ENCODE data around the gene OAT. TPM values are rescaled to one million over a fixed set of nuclear protein-coding genes. Genes with fewer than 3 reads are reported as not detected.

OAT gene
- total RNA-seq, 1 donor = 74.1 TPM

GRCh38 chr10:124367936-124368335, 50.8 kb downstream of the OAT start:
- H3K4me3 ChIP-seq (ENCODE audit: low read length) = no peak overlapping the region
- H3K27me3 ChIP-seq (ENCODE audit: insufficient read depth, low read length) = no peaks in the 10 kb centered on the region
- no peaks in the 10 kb centered on the region for H3K4me1 ChIP-seq (ENCODE audit: insufficient read depth, low read length)
- H3K9me3 ChIP-seq (ENCODE audit: low read depth, low read length) = no peaks in the 10 kb centered on the region

DNA sequence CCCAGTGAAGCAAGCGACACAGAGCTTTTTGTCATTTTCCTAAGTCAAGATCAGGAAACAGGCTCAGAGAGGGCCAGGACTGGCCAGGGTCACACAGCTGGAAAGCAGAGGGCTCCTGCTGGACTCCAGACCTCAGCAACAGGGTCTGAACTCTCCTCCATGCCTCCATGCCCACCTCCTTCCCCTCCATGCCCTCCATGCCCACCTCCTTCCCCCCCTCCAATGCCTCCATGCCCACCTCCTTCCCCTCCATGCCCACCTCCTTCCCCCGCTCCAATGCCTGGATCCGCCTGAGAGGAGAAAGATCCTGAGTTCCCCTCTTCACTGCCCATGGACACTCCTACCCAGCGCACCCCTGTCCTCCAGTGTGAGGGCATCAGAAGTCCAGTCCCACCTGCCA, 51.3 kb downstream of the OAT start:
- no peaks in the 10 kb centered on the region for H3K9me3 ChIP-seq (ENCODE audit: low read depth, low read length)
- no peaks in the 10 kb centered on the region for H3K4me1 ChIP-seq (ENCODE audit: insufficient read depth, low read length)
- H3K4me3 ChIP-seq (ENCODE audit: low read length) = no peak overlapping the region
- H3K27me3 ChIP-seq (ENCODE audit: insufficient read depth, low read length) = no peaks in the 10 kb centered on the region

DNA sequence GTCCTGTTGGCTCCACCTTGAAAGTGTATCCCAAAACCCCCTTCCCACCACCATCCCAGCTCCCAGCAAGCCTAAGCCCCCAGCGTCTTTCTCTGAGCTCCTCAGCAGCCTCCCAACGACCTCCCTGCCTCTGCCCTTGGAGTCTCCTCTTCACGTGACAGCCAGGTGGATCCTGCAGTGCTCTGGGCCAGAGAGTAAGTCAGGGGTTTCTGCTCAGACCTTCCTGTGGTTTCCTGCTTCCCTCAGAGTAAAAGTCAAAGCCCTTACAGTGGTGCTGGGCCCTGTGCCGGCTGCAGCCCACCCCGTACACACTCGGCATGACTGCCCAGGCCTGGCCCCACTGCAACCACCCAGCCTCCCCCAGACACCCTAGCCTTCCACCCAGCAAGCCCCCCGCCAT, 51.9 kb downstream of the OAT start:
- Histone ChIP-seq H3K9me3 (ENCODE audit: low read depth, low read length) (no peaks in the 10 kb centered on the region), H3K27me3 (ENCODE audit: insufficient read depth, low read length) (no peaks in the 10 kb centered on the region), H3K4me1 (ENCODE audit: insufficient read depth, low read length) (no peaks in the 10 kb centered on the region), H3K4me3 (ENCODE audit: low read length) (no peak overlapping the region)

- H3K27me3 ChIP-seq (ENCODE audit: insufficient read depth, low read length) = no peaks in the 10 kb centered on the region
- H3K4me1 ChIP-seq (ENCODE audit: insufficient read depth, low read length) = no peaks in the 10 kb centered on the region
- H3K9me3 ChIP-seq (ENCODE audit: low read depth, low read length) = no peaks in the 10 kb centered on the region
- H3K4me3 ChIP-seq (ENCODE audit: low read length) = no peak overlapping the region
These were observed 52.4 kb downstream of the OAT start for GRCh38 chr10:124366343-124366742.

- Histone ChIP-seq H3K4me3 (ENCODE audit: low read length) (no peak overlapping the region), H3K4me1 (ENCODE audit: insufficient read depth, low read length) (no peaks in the 10 kb centered on the region)
These were observed 54.0 kb downstream of the OAT start for GRCh38 chr10:124364674-124365073.

GRCh38 chr10:124362568-124362967, 56.2 kb downstream of the OAT start:
- H3K4me3 ChIP-seq (ENCODE audit: low read length) = no peak overlapping the region
- H3K27me3 ChIP-seq (ENCODE audit: insufficient read depth, low read length) = no peaks in the 10 kb centered on the region
- no peaks in the 10 kb centered on the region for H3K4me1 ChIP-seq (ENCODE audit: insufficient read depth, low read length)
- H3K9me3 ChIP-seq (ENCODE audit: low read depth, low read length) = peaks cover 9% of the 10 kb centered on the region

More at GRCh38 chr10:124364674-124365073, 54.0 kb downstream of the OAT start:
- peaks cover 2% of the 10 kb centered on the region for H3K9me3 ChIP-seq (ENCODE audit: low read depth, low read length)
- no peaks in the 10 kb centered on the region for H3K27me3 ChIP-seq (ENCODE audit: insufficient read depth, low read length)

DNA sequence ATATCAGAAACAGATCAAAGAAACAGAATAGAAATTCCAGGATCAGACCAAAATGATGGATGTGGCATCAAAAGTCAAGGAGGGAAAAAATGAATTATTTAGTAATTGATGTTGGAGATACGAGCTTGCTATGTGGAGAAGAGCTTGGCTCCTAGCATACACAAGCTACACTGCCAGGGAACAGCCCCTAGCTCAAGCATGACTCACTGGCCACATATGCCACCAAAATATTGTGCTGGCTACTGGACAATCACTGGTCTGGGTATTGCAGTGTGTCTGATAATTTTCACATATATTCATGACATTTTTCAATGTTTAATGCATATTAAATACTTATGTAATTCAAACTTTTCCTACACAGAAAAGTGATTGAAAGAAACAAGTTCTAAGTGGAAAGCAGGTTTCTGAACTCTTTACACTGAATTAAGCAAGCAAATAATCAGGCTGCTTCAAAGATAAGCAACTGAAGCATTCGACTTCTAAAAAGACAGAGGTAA, 59.3 kb downstream of the OAT start:
- H3K4me1 ChIP-seq (ENCODE audit: insufficient read depth, low read length) = peaks cover 7% of the 10 kb centered on the region
- no peaks in the 10 kb centered on the region for H3K27me3 ChIP-seq (ENCODE audit: insufficient read depth, low read length)
- peaks cover 9% of the 10 kb centered on the region for H3K9me3 ChIP-seq (ENCODE audit: low read depth, low read length)
- H3K4me3 ChIP-seq (ENCODE audit: low read length) = no peak overlapping the region

GRCh38 chr10:124357561-124357885, 61.2 kb downstream of the OAT start:
- peaks cover 11% of the 10 kb centered on the region for H3K4me1 ChIP-seq (ENCODE audit: insufficient read depth, low read length)
- peaks cover 9% of the 10 kb centered on the region for H3K9me3 ChIP-seq (ENCODE audit: low read depth, low read length)
- no peaks in the 10 kb centered on the region for H3K27me3 ChIP-seq (ENCODE audit: insufficient read depth, low read length)
- no peak overlapping the region for H3K4me3 ChIP-seq (ENCODE audit: low read length)

GRCh38 chr10:124356701-124357560, 61.8 kb downstream of the OAT start:
- H3K27me3 ChIP-seq (ENCODE audit: insufficient read depth, low read length) = no peaks in the 10 kb centered on the region
- no peak overlapping the region for H3K4me3 ChIP-seq (ENCODE audit: low read length)
- peaks cover 9% of the 10 kb centered on the region for H3K9me3 ChIP-seq (ENCODE audit: low read depth, low read length)
- peaks cover 11% of the 10 kb centered on the region for H3K4me1 ChIP-seq (ENCODE audit: insufficient read depth, low read length)

DNA sequence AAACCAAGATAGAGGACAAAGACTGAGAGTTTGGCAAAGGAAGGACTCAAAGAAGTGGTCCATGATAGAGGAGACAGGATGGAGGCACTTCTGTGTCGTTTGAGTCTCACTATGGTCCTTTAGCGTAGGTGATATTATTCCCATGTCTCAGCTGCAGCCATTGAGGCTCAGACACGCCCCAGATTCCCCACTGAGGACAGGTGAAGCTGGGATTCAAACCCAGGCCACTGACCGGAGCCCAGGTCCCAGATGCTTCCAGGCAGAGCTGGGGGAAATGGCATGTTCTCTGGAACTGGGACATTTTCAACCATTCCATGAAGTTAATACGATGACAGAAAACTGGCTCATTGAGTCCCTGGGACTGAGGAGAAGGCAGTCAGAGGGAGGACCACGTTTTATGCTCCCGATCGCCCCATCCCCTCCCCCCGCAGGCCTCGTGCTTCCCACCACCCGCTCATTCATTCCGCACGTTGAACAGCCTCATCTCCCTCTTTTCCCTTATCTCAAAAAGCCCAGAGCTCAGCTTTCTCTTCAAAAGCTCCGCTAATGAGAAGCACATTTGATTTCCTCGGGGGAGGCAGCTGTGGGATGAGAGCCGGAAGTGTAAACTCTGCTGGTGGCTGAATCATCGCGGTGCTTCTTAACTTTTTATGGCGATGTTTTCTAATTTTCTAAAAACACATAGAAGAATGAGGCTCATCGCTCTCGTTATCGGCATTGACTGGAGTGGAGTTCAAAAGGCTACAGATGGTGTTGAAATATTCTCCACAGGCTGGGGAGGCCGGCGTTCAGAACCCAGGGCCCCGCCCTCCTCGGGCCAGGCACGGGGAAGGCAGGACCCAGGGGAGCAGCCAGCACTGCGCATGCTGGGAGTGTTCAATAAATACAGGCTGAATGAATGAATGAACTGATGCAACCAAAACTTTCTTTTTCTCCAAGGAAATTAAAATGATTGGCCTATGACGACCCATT, 64.0 kb downstream of the OAT start:
- Histone ChIP-seq H3K4me1 (ENCODE audit: insufficient read depth, low read length) (peaks cover 11% of the 10 kb centered on the region), H3K4me3 (ENCODE audit: low read length) (peak overlapping the region; percentile 29), H3K9me3 (ENCODE audit: low read depth, low read length) (peaks cover 7% of the 10 kb centered on the region), H3K27me3 (ENCODE audit: insufficient read depth, low read length) (no peaks in the 10 kb centered on the region)

- H3K4me1 ChIP-seq (ENCODE audit: insufficient read depth, low read length) = peaks cover 11% of the 10 kb centered on the region
- H3K4me3 ChIP-seq (ENCODE audit: low read length) = no peak overlapping the region
- no peaks in the 10 kb centered on the region for H3K9me3 ChIP-seq (ENCODE audit: low read depth, low read length)
- no peaks in the 10 kb centered on the region for H3K27me3 ChIP-seq (ENCODE audit: insufficient read depth, low read length)
These were observed 64.8 kb downstream of the OAT start for GRCh38 chr10:124353896-124354295.

DNA sequence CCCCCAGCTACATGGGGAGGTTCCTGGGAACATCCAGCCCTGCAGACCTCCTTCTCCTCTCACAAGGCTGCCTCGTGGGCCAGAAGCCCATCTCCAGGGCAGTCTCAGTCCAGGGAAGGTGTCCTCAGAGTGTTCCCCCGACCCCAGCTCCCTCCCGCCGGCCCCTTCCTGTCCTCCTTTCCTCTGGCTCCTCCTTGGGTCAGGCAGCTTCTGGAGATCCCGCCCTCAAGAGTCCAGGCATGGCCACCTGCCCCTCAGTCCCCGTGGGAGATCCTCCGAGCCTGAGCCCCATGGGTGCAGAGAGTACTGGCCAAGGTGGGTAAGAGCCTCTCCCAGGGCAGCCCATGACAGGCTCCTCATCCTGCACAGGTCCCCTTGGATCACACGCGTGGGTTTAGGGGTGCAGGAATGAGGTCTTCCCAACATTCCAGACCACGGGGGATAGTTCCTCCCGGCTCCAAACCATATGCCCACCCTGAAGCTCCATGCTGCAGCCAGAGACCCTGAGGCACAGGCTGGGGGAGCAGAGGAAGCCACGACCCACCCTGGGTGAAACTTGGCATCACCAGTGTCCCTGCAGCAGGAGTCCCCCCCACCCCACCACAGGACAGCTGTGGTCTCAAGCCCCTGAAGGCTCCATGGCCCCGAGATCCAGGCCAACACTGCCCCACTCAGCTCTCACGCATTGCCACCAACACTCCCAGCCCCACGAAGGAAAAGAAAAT, 65.5 kb downstream of the OAT start:
- H3K4me3 ChIP-seq (ENCODE audit: low read length) = no peak overlapping the region
- peaks cover 11% of the 10 kb centered on the region for H3K4me1 ChIP-seq (ENCODE audit: insufficient read depth, low read length)
- no peaks in the 10 kb centered on the region for H3K9me3 ChIP-seq (ENCODE audit: low read depth, low read length)
- no peaks in the 10 kb centered on the region for H3K27me3 ChIP-seq (ENCODE audit: insufficient read depth, low read length)

DNA sequence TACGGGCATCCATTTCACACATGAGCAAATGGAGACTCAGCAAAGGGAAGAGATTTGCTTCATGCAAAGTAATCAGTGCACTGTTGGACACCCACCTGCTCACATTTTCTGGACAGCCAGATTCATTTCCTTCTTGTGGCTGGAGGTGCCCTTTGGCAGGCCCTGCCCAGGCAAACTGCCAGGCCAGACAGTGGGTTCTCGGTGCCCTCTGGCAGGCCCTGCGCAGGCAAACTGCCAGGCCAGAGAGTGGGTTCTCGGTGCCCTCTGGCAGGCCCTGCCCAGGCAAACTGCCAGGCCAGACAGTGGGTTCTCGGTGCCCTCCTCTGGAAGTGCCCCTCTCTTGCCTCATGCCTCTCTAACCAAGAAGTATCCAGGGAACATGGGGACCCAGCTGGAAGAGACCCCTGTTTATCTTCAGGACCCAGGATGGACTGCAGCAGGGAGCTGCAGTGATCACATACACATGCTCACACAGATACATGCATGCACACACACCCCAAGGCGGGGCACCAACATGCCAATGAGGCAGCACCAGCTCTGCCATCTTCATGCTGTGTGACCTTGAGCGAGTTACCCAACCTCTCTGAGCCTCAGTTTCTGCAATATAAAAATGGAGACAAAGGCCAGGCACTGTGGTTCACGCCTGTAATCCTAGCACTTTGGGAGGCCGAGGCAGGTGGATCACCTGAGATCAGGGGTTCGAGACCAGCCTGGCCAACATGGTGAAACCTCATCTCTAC, 67.1 kb downstream of the OAT start:
- Histone ChIP-seq H3K27me3 (ENCODE audit: insufficient read depth, low read length) (no peaks in the 10 kb centered on the region), H3K9me3 (ENCODE audit: low read depth, low read length) (no peaks in the 10 kb centered on the region), H3K4me1 (ENCODE audit: insufficient read depth, low read length) (peaks cover 11% of the 10 kb centered on the region)

DNA sequence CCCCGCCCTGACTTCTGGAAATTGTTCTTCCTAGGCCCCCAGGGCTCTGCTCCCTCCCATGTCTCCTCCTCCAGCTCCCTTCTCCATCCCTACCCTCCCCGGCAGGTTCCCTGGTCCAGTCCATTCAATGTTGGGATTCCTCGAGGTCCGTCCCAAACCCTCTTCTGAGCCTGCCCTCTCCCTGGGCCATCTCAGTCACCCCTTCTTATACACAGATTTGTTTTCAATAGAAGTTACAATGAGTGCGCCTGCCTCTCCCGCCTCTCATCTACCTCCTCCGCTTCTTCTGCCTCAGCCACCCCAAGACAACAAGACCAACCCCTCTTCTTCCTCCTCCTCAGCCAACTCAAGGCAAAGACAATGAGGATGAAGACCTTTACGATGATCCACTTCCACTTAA, 67.9 kb downstream of the OAT start:
- Histone ChIP-seq H3K27me3 (ENCODE audit: insufficient read depth, low read length) (no peaks in the 10 kb centered on the region), H3K9me3 (ENCODE audit: low read depth, low read length) (no peaks in the 10 kb centered on the region), H3K4me3 (ENCODE audit: low read length) (no peak overlapping the region), H3K4me1 (ENCODE audit: insufficient read depth, low read length) (peaks cover 11% of the 10 kb centered on the region)

More for the DNA sequence above, 67.1 kb downstream of the OAT start:
- no peak overlapping the region for H3K4me3 ChIP-seq (ENCODE audit: low read length)
